ENCODE results near the gene ZNF410.
A peak's percentile ranks its signal among the peaks of the same experiment; 100 is the strongest.

ZNF410 gene

DNA sequence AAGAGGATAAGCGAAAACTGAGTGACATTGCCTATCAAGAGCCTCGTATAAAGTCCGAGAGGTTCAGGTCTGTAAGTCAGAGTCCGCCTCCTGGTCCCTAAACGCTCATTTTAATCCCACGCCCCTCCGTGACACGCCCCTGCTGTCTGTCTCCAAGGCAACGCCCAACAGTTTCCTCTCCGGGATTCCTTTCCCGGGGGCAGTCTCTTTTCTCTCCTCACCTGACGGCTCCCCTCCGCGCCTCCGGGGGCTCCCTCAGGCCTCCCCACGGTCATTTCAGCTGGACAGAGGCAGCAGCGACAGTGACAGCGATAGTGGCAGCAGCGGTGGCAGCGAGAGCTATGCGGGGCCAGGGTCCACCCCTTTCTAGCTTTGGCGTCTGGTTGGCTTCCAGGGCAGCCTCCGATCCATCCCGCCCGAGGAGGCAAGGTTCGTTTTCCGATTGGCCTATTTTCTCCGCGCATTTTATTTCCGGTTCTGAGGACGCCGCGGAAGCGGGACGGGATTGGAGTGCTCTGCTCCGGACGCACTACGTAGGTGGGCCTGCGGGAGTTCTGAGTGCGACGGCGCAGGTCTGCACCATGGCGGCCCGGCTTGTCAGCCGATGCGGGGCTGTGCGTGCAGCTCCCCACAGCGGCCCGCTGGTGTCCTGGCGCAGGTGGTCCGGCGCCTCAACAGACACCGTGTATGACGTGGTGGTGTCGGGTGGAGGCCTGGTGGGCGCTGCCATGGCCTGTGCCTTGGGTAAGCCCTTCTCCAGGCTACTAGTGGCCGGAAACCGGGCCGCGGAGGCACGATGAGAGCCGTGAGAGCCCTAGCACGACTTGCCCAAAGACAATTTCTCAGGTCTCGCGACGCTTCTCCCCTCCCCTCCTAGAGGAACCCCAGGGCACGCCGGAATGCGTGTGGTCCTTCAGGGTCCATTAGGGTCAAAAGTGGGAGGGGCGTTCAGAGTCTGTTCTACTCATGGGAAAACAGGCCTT lies 63.4 kb downstream of the ZNF410 start, which contains the start of the genes COQ6 and FAM161B:
Gene COQ6, plus strand, starts transcription at position 551 of the 983 bp plus-strand sequence. Its CDS starts 31 bp downstream, at position 582.
Gene FAM161B, minus strand, starts transcription at position 343 of the 983 bp plus-strand sequence. Its CDS starts 68 bp downstream, at position 275.
- no peaks in the 10 kb centered on the region for H3K27me3 ChIP-seq (ENCODE audit: insufficient read depth, low read length, poor library complexity)
- peaks cover 19% of the 10 kb centered on the region for H3K79me2 ChIP-seq (ENCODE audit: insufficient read depth, low read length)
- H3K4me1 ChIP-seq (ENCODE audit: insufficient read depth, low read length) = peaks cover 21% of the 10 kb centered on the region
- peak within 1 kb of the TSS; percentile 83 for H3K9ac ChIP-seq (ENCODE audit: low read depth, low read length)
- DNase-seq (peak; percentile 96), ATAC-seq (ENCODE audit: insufficient read depth, low read depth) (peak; percentile 96)
- H3K4me3 ChIP-seq (ENCODE audit: low read depth in 1 of 2, low read length in 2 of 2) = peak within 1 kb of the TSS; percentile 94 to 96
- no peaks in the 10 kb centered on the region for H3K9me3 ChIP-seq (ENCODE audit: insufficient read depth, low read length, severe bottlenecking)
- H3K36me3 ChIP-seq (ENCODE audit: insufficient read depth, low read length) = peaks cover 14% of the 10 kb centered on the region
- no peak for TF ChIP-seq EZH2 (IDR thresholded peaks at IDR 0.05; ENCODE audit: borderline replicate concordance, low read depth, low read length, severe bottlenecking)
- TF ChIP-seq, protein P1, sequence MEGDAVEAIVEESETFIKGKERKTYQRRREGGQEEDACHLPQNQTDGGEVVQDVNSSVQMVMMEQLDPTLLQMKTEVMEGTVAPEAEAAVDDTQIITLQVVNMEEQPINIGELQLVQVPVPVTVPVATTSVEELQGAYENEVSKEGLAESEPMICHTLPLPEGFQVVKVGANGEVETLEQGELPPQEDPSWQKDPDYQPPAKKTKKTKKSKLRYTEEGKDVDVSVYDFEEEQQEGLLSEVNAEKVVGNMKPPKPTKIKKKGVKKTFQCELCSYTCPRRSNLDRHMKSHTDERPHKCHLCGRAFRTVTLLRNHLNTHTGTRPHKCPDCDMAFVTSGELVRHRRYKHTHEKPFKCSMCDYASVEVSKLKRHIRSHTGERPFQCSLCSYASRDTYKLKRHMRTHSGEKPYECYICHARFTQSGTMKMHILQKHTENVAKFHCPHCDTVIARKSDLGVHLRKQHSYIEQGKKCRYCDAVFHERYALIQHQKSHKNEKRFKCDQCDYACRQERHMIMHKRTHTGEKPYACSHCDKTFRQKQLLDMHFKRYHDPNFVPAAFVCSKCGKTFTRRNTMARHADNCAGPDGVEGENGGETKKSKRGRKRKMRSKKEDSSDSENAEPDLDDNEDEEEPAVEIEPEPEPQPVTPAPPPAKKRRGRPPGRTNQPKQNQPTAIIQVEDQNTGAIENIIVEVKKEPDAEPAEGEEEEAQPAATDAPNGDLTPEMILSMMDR (IDR thresholded peaks at IDR 0.05; ENCODE audit: borderline replicate concordance, extremely low read depth, low read length, poor library complexity, severe bottlenecking) = peak; percentile 52
- H3K27ac ChIP-seq (ENCODE audit: low read length) = peak within 1 kb of the TSS; percentile 81
- no peaks in the 10 kb centered on the region for H4K20me1 ChIP-seq (ENCODE audit: insufficient read depth, low read length)
- peak within 1 kb of the TSS; percentile 88 for H3K4me2 ChIP-seq (ENCODE audit: insufficient read depth, low read length)
- peak within 1 kb of the TSS; percentile 96 for H2AFZ ChIP-seq (ENCODE audit: low read depth, low read length)

DNA sequence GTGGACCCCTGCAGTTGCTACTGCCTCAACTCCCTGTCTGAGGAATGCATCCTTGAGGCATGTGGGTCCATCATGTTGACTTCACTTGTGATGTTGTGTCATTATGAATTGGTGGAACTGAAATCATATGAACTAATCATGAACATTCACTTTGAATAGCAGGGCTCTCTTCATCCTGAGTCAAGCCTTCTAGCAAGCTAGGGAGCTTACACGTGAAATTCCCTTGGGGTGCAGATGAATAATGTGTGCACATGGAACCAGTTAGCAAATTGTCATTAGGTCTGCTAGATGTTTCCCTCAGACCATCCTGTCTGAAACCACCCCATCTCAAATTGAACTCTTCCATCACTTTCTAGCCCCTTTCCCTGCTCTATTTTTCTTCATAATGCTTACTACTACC lies 67.1 kb downstream of the ZNF410 start:
- H2AFZ ChIP-seq (ENCODE audit: low read depth, low read length) = no peak overlapping the region
- DNase-seq (no peak), ATAC-seq (ENCODE audit: insufficient read depth, low read depth) (no peak)
- peaks cover 21% of the 10 kb centered on the region for H3K4me1 ChIP-seq (ENCODE audit: insufficient read depth, low read length)
- no peaks in the 10 kb centered on the region for H3K9me3 ChIP-seq (ENCODE audit: insufficient read depth, low read length, severe bottlenecking)
- no peak overlapping the region for H3K4me3 ChIP-seq (ENCODE audit: low read depth in 1 of 2, low read length in 2 of 2)
- H3K79me2 ChIP-seq (ENCODE audit: insufficient read depth, low read length) = peaks cover 19% of the 10 kb centered on the region
- H3K4me2 ChIP-seq (ENCODE audit: insufficient read depth, low read length) = no peak overlapping the region
- H3K27me3 ChIP-seq (ENCODE audit: insufficient read depth, low read length, poor library complexity) = no peaks in the 10 kb centered on the region
- no peak overlapping the region for H3K27ac ChIP-seq (ENCODE audit: low read length)
- H3K9ac ChIP-seq (ENCODE audit: low read depth, low read length) = no peak overlapping the region
- H4K20me1 ChIP-seq (ENCODE audit: insufficient read depth, low read length) = no peaks in the 10 kb centered on the region
- H3K36me3 ChIP-seq (ENCODE audit: insufficient read depth, low read length) = peaks cover 41% of the 10 kb centered on the region
- TF ChIP-seq, protein P1 (IDR thresholded peaks at IDR 0.05; ENCODE audit: borderline replicate concordance, extremely low read depth, low read length, poor library complexity, severe bottlenecking) = no peak
- no peak for TF ChIP-seq EZH2 (IDR thresholded peaks at IDR 0.05; ENCODE audit: borderline replicate concordance, low read depth, low read length, severe bottlenecking)

DNA sequence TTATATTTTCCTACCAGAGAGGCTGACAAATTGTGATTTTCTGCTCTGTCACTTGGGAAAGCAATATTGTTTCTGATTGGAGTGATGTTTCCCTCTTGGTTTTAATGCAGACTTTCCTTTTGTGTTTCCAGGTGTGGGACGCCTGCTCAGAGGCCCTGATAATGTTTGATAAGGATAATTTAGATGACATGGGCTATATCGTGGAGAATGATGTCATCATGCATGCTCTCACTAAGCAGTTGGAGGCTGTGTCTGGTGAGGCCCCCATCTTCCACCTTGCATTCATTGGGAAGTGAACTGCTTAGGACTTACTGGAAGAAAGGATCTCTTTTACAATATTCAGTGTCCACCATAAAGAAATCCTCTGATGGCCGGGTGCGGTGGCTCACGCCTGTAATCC lies 69.0 kb downstream of the ZNF410 start:
- peaks cover 58% of the 10 kb centered on the region for H3K36me3 ChIP-seq (ENCODE audit: insufficient read depth, low read length)
- ATAC-seq (ENCODE audit: insufficient read depth, low read depth) (no peak), DNase-seq (no peak)
- no peaks in the 10 kb centered on the region for H3K9me3 ChIP-seq (ENCODE audit: insufficient read depth, low read length, severe bottlenecking)
- H3K27me3 ChIP-seq (ENCODE audit: insufficient read depth, low read length, poor library complexity) = no peaks in the 10 kb centered on the region
- peaks cover 13% of the 10 kb centered on the region for H3K79me2 ChIP-seq (ENCODE audit: insufficient read depth, low read length)
- H3K9ac ChIP-seq (ENCODE audit: low read depth, low read length) = no peak overlapping the region
- peaks cover 11% of the 10 kb centered on the region for H3K4me1 ChIP-seq (ENCODE audit: insufficient read depth, low read length)
- H3K4me3 ChIP-seq (ENCODE audit: low read depth in 1 of 2, low read length in 2 of 2) = no peak overlapping the region
- TF ChIP-seq, protein P1 (IDR thresholded peaks at IDR 0.05; ENCODE audit: borderline replicate concordance, extremely low read depth, low read length, poor library complexity, severe bottlenecking) = no peak
- TF ChIP-seq EZH2 (IDR thresholded peaks at IDR 0.05; ENCODE audit: borderline replicate concordance, low read depth, low read length, severe bottlenecking) = no peak
- no peak overlapping the region for H3K27ac ChIP-seq (ENCODE audit: low read length)
- no peak overlapping the region for H3K4me2 ChIP-seq (ENCODE audit: insufficient read depth, low read length)
- H4K20me1 ChIP-seq (ENCODE audit: insufficient read depth, low read length) = no peaks in the 10 kb centered on the region
- no peak overlapping the region for H2AFZ ChIP-seq (ENCODE audit: low read depth, low read length)

Data from DND-41 (cell line).